Measurements from ENCODE around the gene DBX1.

GRCh38 chr11:20208622-20209111, 48.4 kb upstream of the DBX1 start:
- TF ChIP-seq CTCF (IDR thresholded peaks at IDR 0.05) (no peak), POLR2AphosphoS5 (IDR thresholded peaks at IDR 0.05) (no peak)

All from breast epithelium (tissue), 3 donors.